Measurements from ENCODE around the gene BRIP1. TPM values are rescaled to one million over a fixed set of nuclear protein-coding genes. Genes with fewer than 3 reads are reported as not detected.

BRIP1 gene
- total RNA-seq, 1 donor from 2014 or later = not detected

GRCh38 chr17:61816538-61816937, 46.8 kb downstream of the BRIP1 start:
- Histone ChIP-seq H3K27ac (no peak overlapping the region), H3K4me1 (no peaks in the 10 kb centered on the region), H3K4me3 (no peak overlapping the region), H3K9me3 (no peaks in the 10 kb centered on the region), H3K27me3 (no peaks in the 10 kb centered on the region), H3K36me3 (no peaks in the 10 kb centered on the region)
- DNase-seq (ENCODE audit: low spot score in 2 of 2) = no peak
- intact Hi-C loops (cut with DNase I) = no loop called here
- no peak for TF ChIP-seq CTCF (IDR thresholded peaks at IDR 0.05)

GRCh38 chr17:61815863-61816503, 47.3 kb downstream of the BRIP1 start:
- intact Hi-C loops (cut with DNase I) = no loop called here
- Histone ChIP-seq H3K36me3 (no peaks in the 10 kb centered on the region), H3K4me1 (no peaks in the 10 kb centered on the region), H3K4me3 (no peak overlapping the region), H3K27ac (no peak overlapping the region), H3K9me3 (no peaks in the 10 kb centered on the region), H3K27me3 (no peaks in the 10 kb centered on the region)
- no peak for TF ChIP-seq CTCF (IDR thresholded peaks at IDR 0.05)
- DNase-seq (ENCODE audit: low spot score in 2 of 2) = no peak

- no peaks in the 10 kb centered on the region for H3K9me3 ChIP-seq
- H3K4me1 ChIP-seq = no peaks in the 10 kb centered on the region
- TF ChIP-seq CTCF (IDR thresholded peaks at IDR 0.05) = no peak
- no peaks in the 10 kb centered on the region for H3K27me3 ChIP-seq
- H3K27ac ChIP-seq = no peak overlapping the region
- H3K36me3 ChIP-seq = no peaks in the 10 kb centered on the region
- intact Hi-C loops (cut with DNase I) = no loop called here
- no peak overlapping the region for H3K4me3 ChIP-seq
- no peak for DNase-seq (ENCODE audit: low spot score in 2 of 2)
These were observed 48.8 kb downstream of the BRIP1 start for GRCh38 chr17:61814485-61814884.

GRCh38 chr17:61813211-61813610, 50.1 kb downstream of the BRIP1 start:
- Histone ChIP-seq H3K27me3 (no peaks in the 10 kb centered on the region), H3K36me3 (no peaks in the 10 kb centered on the region), H3K9me3 (no peaks in the 10 kb centered on the region), H3K27ac (no peak overlapping the region), H3K4me3 (no peak overlapping the region), H3K4me1 (no peaks in the 10 kb centered on the region)
- TF ChIP-seq CTCF (IDR thresholded peaks at IDR 0.05) = no peak
- intact Hi-C loops (cut with DNase I) = no loop called here
- DNase-seq (ENCODE audit: low spot score in 2 of 2) = no peak

GRCh38 chr17:61812747-61813146, 50.6 kb downstream of the BRIP1 start:
- Histone ChIP-seq H3K4me3 (no peak overlapping the region), H3K4me1 (no peaks in the 10 kb centered on the region), H3K36me3 (no peaks in the 10 kb centered on the region), H3K27me3 (no peaks in the 10 kb centered on the region), H3K9me3 (no peaks in the 10 kb centered on the region), H3K27ac (no peak overlapping the region)
- no peak for TF ChIP-seq CTCF (IDR thresholded peaks at IDR 0.05)
- intact Hi-C loops (cut with DNase I) = no loop called here
- no peak for DNase-seq (ENCODE audit: low spot score in 2 of 2)
